HG03571 (cell line): ENCODE measurements around the gene RPL29.

Experiments used
- ATAC-seq: cut with Tn5 transposase; IDR thresholded peaks from one replicate; pipeline ENCODE4 v1.9.1; 2021; ENCODE audit not compliant: unreplicated experiment

Gene RPL29

DNA sequence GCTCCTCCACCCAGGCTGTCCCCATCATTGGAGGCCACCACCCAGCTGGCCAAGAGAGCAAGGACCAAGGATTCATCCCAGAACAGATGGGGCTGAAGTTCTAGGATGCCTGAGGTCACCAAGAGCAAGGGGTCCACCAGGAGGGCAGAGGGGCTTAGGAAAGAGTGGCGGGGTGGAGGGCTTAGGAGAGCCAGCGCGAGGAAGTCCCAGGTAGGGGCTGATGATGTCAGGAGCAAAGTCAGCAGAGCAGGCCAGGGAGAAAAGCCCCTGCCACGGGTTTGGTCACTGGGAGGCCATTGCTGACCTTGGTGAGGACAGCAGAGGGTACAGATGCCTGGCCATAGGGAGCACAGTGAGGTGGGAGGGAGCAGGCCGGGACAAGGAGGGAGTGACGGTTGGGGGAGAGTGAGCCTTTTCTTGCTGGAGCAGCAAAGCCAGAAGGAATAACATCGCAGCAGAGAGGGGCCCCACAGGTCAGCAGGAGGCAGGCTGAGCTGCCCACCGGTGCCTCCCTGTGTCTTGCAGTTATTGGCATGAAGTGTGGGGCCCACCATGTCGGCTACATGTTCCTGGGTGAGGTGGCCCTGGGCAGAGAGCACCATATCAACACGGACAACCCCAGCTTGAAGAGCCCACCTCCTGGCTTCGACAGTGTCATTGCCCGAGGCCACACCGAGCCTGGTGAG, 48.3 kb downstream of the RPL29 start:
- ATAC-seq: no peak

DNA sequence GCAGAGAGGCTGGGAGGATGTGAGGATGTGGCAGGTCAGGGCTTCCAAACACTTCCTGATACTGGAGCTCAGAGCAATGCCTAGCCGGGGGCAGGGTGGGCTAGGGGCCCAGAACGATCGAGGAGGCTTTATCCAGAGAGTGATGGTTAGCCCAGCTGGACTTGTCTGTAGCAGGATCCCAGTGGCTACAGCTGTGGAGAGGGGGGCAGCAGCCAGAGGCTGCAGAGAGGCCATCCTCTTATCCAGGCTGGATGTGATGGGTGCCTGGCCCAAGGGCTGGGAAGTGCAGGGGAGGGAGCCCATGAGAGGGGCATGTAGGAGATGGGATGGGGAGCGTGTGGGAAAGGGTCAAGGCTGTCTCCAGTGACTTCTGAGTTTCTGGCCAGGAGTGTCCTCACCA, 48.9 kb downstream of the RPL29 start:
- no peak for ATAC-seq

DNA sequence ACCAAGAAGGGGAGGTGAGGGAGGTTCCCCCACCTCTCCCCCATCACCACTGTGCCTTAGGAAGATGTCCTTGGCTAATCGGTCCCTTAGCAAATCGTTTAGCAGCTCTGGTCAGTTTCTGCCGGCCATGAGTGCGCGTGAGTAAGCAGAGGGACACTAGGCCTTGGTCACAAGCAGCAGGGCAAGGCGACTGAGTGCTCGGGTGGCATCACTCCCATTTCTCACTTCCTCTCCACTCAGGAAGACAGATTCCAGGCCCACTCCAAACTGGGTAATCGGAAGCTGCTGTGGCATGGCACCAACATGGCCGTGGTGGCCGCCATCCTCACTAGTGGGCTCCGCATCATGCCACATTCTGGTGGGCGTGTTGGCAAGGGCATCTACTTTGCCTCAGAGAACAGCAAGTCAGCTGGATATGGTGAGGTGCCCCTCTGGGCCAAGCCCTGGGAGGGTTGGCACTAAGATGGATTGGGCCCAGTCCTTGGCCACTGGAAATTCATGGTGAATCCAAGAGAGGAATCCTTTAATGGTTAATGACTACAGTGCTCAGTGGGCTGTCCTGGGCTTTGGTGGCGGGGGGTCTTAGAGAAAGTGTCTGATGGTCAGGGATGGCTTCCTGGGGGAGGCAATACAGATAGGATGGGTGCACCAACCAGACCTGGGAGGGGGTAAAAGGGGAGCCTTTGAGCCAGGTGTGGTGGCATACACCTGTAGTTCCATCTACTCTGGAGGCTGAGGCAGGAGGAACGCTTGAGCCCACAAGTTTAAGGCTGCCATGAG, 49.6 kb downstream of the RPL29 start:
- no peak for ATAC-seq

DNA sequence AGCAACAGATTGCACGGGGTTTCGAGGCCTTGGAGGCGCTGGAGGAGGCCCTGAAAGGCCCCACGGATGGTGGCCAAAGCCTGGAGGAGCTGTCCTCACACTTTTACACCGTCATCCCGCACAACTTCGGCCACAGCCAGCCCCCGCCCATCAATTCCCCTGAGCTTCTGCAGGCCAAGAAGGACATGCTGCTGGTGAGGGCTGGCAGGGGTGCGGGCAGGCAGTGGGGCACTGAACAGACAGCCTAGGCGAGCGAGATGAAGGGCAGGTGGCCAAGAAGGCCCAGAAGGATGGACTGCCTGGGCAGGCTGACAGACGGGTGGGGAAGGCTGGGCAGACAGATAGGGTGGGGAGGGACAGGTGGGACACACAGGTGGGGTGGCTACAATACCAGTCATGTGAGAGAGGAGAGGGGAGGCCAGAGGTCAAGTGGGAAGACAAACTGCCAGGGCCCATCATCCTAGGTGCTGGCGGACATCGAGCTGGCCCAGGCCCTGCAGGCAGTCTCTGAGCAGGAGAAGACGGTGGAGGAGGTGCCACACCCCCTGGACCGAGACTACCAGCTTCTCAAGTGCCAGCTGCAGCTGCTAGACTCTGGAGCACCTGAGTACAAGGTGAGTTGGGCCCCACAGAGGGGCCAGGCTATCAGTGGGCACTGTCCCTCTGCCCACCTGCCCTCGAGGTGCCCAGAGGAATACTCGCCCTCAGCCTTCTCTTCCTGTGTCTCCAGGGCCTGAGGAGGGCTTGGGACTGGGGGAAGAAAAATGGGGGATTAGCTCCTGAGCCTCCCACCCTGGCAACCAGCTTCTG, 50.5 kb downstream of the RPL29 start:
- ATAC-seq: no peak

DNA sequence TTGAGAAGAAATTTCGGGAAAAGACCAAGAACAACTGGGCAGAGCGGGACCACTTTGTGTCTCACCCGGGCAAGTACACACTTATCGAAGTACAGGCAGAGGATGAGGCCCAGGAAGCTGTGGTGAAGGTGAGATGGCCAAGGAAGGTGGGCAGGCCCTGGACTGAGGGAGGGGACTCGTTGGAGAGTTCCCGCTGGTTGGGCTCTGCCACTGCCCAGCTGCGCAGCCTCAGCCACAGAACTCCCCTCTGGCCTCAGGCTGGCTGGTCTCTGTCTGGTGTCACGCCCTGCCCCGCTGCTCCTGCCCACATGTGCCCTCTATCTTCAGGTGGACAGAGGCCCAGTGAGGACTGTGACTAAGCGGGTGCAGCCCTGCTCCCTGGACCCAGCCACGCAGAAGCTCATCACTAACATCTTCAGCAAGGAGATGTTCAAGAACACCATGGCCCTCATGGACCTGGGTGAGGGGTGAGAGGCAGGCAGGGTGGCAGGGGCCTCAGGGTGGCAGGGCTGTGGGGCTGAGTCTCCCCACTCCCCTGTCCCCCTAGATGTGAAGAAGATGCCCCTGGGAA, 51.2 kb downstream of the RPL29 start:
- no peak for ATAC-seq
